ENCODE measurements around the gene RNF181.
"Not testable (repeated sequence)": the region's sequence is repeated elsewhere in the genome, so short reads cannot be mapped to it uniquely, and the experiment has no call there.

- TF ChIP-seq, protein P1, sequence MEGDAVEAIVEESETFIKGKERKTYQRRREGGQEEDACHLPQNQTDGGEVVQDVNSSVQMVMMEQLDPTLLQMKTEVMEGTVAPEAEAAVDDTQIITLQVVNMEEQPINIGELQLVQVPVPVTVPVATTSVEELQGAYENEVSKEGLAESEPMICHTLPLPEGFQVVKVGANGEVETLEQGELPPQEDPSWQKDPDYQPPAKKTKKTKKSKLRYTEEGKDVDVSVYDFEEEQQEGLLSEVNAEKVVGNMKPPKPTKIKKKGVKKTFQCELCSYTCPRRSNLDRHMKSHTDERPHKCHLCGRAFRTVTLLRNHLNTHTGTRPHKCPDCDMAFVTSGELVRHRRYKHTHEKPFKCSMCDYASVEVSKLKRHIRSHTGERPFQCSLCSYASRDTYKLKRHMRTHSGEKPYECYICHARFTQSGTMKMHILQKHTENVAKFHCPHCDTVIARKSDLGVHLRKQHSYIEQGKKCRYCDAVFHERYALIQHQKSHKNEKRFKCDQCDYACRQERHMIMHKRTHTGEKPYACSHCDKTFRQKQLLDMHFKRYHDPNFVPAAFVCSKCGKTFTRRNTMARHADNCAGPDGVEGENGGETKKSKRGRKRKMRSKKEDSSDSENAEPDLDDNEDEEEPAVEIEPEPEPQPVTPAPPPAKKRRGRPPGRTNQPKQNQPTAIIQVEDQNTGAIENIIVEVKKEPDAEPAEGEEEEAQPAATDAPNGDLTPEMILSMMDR (IDR thresholded peaks at IDR 0.05; ENCODE audit: low read length): not testable (repeated sequence)
- TF ChIP-seq EZH2 (optimal IDR thresholded peaks at IDR 0.05; ENCODE audit: low read depth, low read length): not testable (repeated sequence)
Measured at GRCh38 chr2:85592299-85592698, 3.2 kb upstream of the RNF181 start.

Measured in MM.1S (cell line).